Natural killer cell (primary cell): Measurements from ENCODE around the gene CD300LB. TPM values are rescaled to one million over a fixed set of nuclear protein-coding genes. Genes with fewer than 3 reads are reported as not detected.
"Not testable (repeated sequence)": the region's sequence is repeated elsewhere in the genome, so short reads cannot be mapped to it uniquely, and the experiment has no call there.

Experiments used
- ATAC-seq, 3 donors: fragments of 150-1000 bp in 2 of 3; fragments of 200-7000 bp in 1 of 3; cut with Tn5 transposase; 1 replicate in 1 of 3; 2 replicates in 2 of 3; pipeline ENCODE4 v1.10.0; 2021; ENCODE audit warnings: mild to moderate bottlenecking in 2 of 3, moderate library complexity in 2 of 3
- DNase-seq, 2 donors: peaks; one replicate each; pipeline versions ENCODE4 v3.0.0 to v3.0.0-alpha.2; 2013 to 2021; ENCODE audit warnings: mixed read lengths in 1 of 2
- H3K27ac ChIP-seq: one replicate; pipeline ENCODE4 v1.5.1; 2013; ENCODE audit warnings: mild to moderate bottlenecking, low read length
- H3K27me3 ChIP-seq: one replicate; pipeline ENCODE4 v1.6.1; 2013; ENCODE audit warnings: low read length; ENCODE audit not compliant: control insufficient read depth, insufficient read depth
- H3K36me3 ChIP-seq: one replicate; pipeline ENCODE4 v1.6.1; 2013; ENCODE audit warnings: low read length; ENCODE audit not compliant: control insufficient read depth, insufficient read depth
- H3K4me1 ChIP-seq: one replicate; pipeline ENCODE4 v1.6.1; 2013; ENCODE audit warnings: low read length; ENCODE audit not compliant: control insufficient read depth, insufficient read depth
- H3K4me3 ChIP-seq: one replicate; pipeline ENCODE4 v1.5.1; 2013; ENCODE audit warnings: low read length
- H3K9me3 ChIP-seq: one replicate; pipeline ENCODE4 v1.6.1; 2013; ENCODE audit warnings: low read length; ENCODE audit not compliant: control insufficient read depth, insufficient read depth
- H3K27ac Mint-ChIP-seq, 2 donors: one replicate each; pipeline ENCODE4 v1.8.0; 2022; ENCODE audit warnings: mild to moderate bottlenecking in 2 of 2, mixed read lengths in 2 of 2, moderate library complexity in 1 of 2
- H3K27me3 Mint-ChIP-seq, 2 donors: one replicate each; pipeline ENCODE4 v1.8.0; 2022; ENCODE audit warnings: low read depth in 2 of 2, mixed read lengths in 2 of 2
- H3K36me3 Mint-ChIP-seq: one replicate; pipeline ENCODE4 v1.8.0; 2022; ENCODE audit warnings: mixed read lengths
- H3K4me1 Mint-ChIP-seq, 2 donors: one replicate each; pipeline ENCODE4 v1.8.0; 2022; ENCODE audit warnings: mixed read lengths in 2 of 2
- H3K4me3 Mint-ChIP-seq: one replicate; pipeline ENCODE4 v1.8.0; 2022; ENCODE audit warnings: mild to moderate bottlenecking, moderate library complexity, mixed read lengths
- H3K9me3 Mint-ChIP-seq, 2 donors: one replicate each; pipeline ENCODE4 v1.8.0; 2022; ENCODE audit warnings: mixed read lengths in 2 of 2
- CTCF ChIP-seq: fragments of 200-600 bp; IDR thresholded peaks from one replicate; pipeline ENCODE4 v1.8.0; 2022; ENCODE audit warnings: antibody characterized with exemption
- WGBS: methylation state at CpG from one replicate; pipeline ENCODE4 v1.1.7; 2013; ENCODE audit warnings: missing lambda C conversion rate; ENCODE audit not compliant: insufficient coverage; 5-methylcytosine and 5-hydroxymethylcytosine counted together
- intact Hi-C: fragments of 100-400 bp; cut with micrococcal nuclease; formaldehyde crosslinking; loops from one replicate; pipeline ENCODE4 v1.14.2; 2022
- total RNA-seq, 4 donors: library from RNA; stranded (reverse); fragments of 120-200 nt in 1 of 4; gene quantifications; one replicate each; pipeline versions ENCODE4 v1.2.3 to v1.2.4, GENCODE V29; 2013 to 2022

Gene CD300LB
- total RNA-seq, 3 donors from 2014 or later (not counting 1 experiment from before 2014, with no cell fraction given) = 2.0 to 4.9 (median 3.5) TPM

GRCh38 chr17:74490716-74491115, 40.6 kb downstream of the CD300LB start:
- no peak for ATAC-seq
- peaks cover 10% of the 10 kb centered on the region for H3K36me3 Mint-ChIP-seq
- peak overlapping the region; percentile 78 to 88 for H3K27ac Mint-ChIP-seq

GRCh38 chr17:74488276-74488675, 43.0 kb downstream of the CD300LB start:
- DNase-seq, intact Hi-C loops, H3K9me3 ChIP-seq, ATAC-seq, H3K27ac ChIP-seq, H3K4me3 ChIP-seq, H3K4me3 Mint-ChIP-seq, H3K9me3 Mint-ChIP-seq, H3K36me3 Mint-ChIP-seq, H3K27me3 ChIP-seq, H3K27me3 Mint-ChIP-seq: not testable (repeated sequence)
- H3K4me1 ChIP-seq = peaks cover 47% of the 10 kb centered on the region
- 93% methylated on average over 4 of the region's 4 CpGs for WGBS
- Mint-ChIP-seq H3K27ac (peak overlapping the region; percentile 78 to 88), H3K4me1 (peaks cover 60 to 80% of the 10 kb centered on the region in 2 donors)
- H3K36me3 ChIP-seq = peaks cover 47% of the 10 kb centered on the region

More at GRCh38 chr17:74490716-74491115, 40.6 kb downstream of the CD300LB start:
- Histone ChIP-seq H3K9me3 (peaks cover 3% of the 10 kb centered on the region), H3K27ac (peak overlapping the region; percentile 13), H3K4me3 (no peak overlapping the region), H3K27me3 (no peaks in the 10 kb centered on the region), H3K36me3 (peaks cover 23% of the 10 kb centered on the region), H3K4me1 (peaks cover 40% of the 10 kb centered on the region)
- Mint-ChIP-seq H3K4me1 (peaks cover 55 to 77% of the 10 kb centered on the region in 2 donors), H3K9me3 (no peaks in the 10 kb centered on the region), H3K4me3 (no peak overlapping the region), H3K27me3 (no peaks in the 10 kb centered on the region)
- 95% methylated on average over 8 of the region's 9 CpGs for WGBS
- no peak for TF ChIP-seq CTCF
- intact Hi-C loops = loop anchor here (1.0 to 10.0 kb wide), 2 partner anchors 11 to 186 kb away; no protein-coding TSS in a partner anchor
- DNase-seq = no peak

GRCh38 chr17:74485841-74486240, 45.4 kb downstream of the CD300LB start:
- Mint-ChIP-seq H3K4me3 (no peak overlapping the region), H3K9me3 (no peaks in the 10 kb centered on the region), H3K27me3 (no peaks in the 10 kb centered on the region), H3K27ac (peak overlapping the region; percentile 92 to 93), H3K36me3 (peaks cover 14% of the 10 kb centered on the region), H3K4me1 (peaks cover 55 to 78% of the 10 kb centered on the region in 2 donors)
- WGBS = 87% methylated on average over 5 of the region's 5 CpGs
- peaks cover 70% of the 10 kb centered on the region for H3K36me3 ChIP-seq
- DNase-seq (no peak), ATAC-seq (no peak)
- intact Hi-C loops = no loop called here
- peaks cover 3% of the 10 kb centered on the region for H3K9me3 ChIP-seq
- no peak for TF ChIP-seq CTCF
- no peak overlapping the region for H3K4me3 ChIP-seq
- H3K27ac ChIP-seq = no peak overlapping the region
- H3K27me3 ChIP-seq = no peaks in the 10 kb centered on the region
- H3K4me1 ChIP-seq = peaks cover 30% of the 10 kb centered on the region

- peaks cover 32% of the 10 kb centered on the region for H3K4me1 ChIP-seq
- H3K4me3 ChIP-seq = no peak overlapping the region
- 93% methylated on average over 9 of the region's 9 CpGs for WGBS
- no peak overlapping the region for H3K27ac ChIP-seq
- H3K9me3 ChIP-seq = peaks cover 3% of the 10 kb centered on the region
- no peaks in the 10 kb centered on the region for H3K27me3 ChIP-seq
- DNase-seq = no peak
- no peak for ATAC-seq
- Mint-ChIP-seq H3K27ac (peak overlapping the region; percentile 92 to 93), H3K4me1 (peaks cover 59 to 78% of the 10 kb centered on the region in 2 donors), H3K9me3 (no peaks in the 10 kb centered on the region), H3K4me3 (no peak overlapping the region), H3K36me3 (peaks cover 19% of the 10 kb centered on the region), H3K27me3 (no peaks in the 10 kb centered on the region)
- H3K36me3 ChIP-seq = peaks cover 75% of the 10 kb centered on the region
- intact Hi-C loops = no loop called here
- no peak for TF ChIP-seq CTCF
Measured at GRCh38 chr17:74485022-74485743, 46.1 kb downstream of the CD300LB start.
